GM19467 (cell line): ENCODE data around the gene KCNH1.

Experiments
- ATAC-seq: cut with Tn5 transposase; IDR thresholded peaks from one replicate; pipeline ENCODE4 v1.9.1; 2021; ENCODE audit warnings: mild to moderate bottlenecking, moderate library complexity; ENCODE audit not compliant: unreplicated experiment

Gene KCNH1

GRCh38 chr1:210655511-210655910, 478.4 kb downstream of the KCNH1 start:
- no peak for ATAC-seq

- ATAC-seq, result no peak
These were observed 479.6 kb downstream of the KCNH1 start for GRCh38 chr1:210654176-210654981.

GRCh38 chr1:210653771-210654170, 480.2 kb downstream of the KCNH1 start:
- no peak for ATAC-seq

- no peak for ATAC-seq
These were observed 481.5 kb downstream of the KCNH1 start for GRCh38 chr1:210652329-210652954.

GRCh38 chr1:210650403-210650802, 483.5 kb downstream of the KCNH1 start:
- no peak for ATAC-seq

- ATAC-seq, result no peak
These were observed 485.2 kb downstream of the KCNH1 start for GRCh38 chr1:210648588-210649269.

- ATAC-seq, result no peak
These were observed 486.3 kb downstream of the KCNH1 start for GRCh38 chr1:210647406-210648333.

- no peak for ATAC-seq
These were observed 487.7 kb downstream of the KCNH1 start for GRCh38 chr1:210646258-210646616.

- no peak for ATAC-seq
These were observed 488.2 kb downstream of the KCNH1 start for GRCh38 chr1:210645582-210646257.

- no peak for ATAC-seq
These were observed 492.4 kb downstream of the KCNH1 start for GRCh38 chr1:210641582-210641981.

GRCh38 chr1:210635108-210635507, 498.8 kb downstream of the KCNH1 start:
- ATAC-seq, result no peak

- ATAC-seq, result no peak
These were observed 500.3 kb downstream of the KCNH1 start for GRCh38 chr1:210633636-210634035.

- ATAC-seq, result no peak
These were observed 500.8 kb downstream of the KCNH1 start for GRCh38 chr1:210633140-210633539.

- ATAC-seq, result no peak
These were observed 502.5 kb downstream of the KCNH1 start for GRCh38 chr1:210631399-210631798.

GRCh38 chr1:210629276-210629675, 504.7 kb downstream of the KCNH1 start:
- ATAC-seq, result no peak

GRCh38 chr1:210627755-210628154, 506.2 kb downstream of the KCNH1 start:
- no peak for ATAC-seq
